Osteocyte (in vitro differentiated cells): ENCODE results near the gene ZC3H15. TPM values are rescaled to one million over a fixed set of nuclear protein-coding genes. Genes with fewer than 3 reads are reported as not detected.
"Not testable (repeated sequence)": the region's sequence is repeated elsewhere in the genome, so short reads cannot be mapped to it uniquely, and the experiment has no call there.

Experiments
- DNase-seq: peaks from one replicate; pipeline ENCODE4 v3.0.0; 2021; ENCODE audit warnings: mixed read lengths; ENCODE audit not compliant: unreplicated experiment; ENCODE audit errors: extremely low spot score
- H3K27ac Mint-ChIP-seq: one replicate; pipeline ENCODE4 v1.8.0; 2021; ENCODE audit warnings: mild to moderate bottlenecking, mixed read lengths; ENCODE audit not compliant: unreplicated experiment
- H3K27me3 Mint-ChIP-seq: one replicate; pipeline ENCODE4 v1.8.0; 2021; ENCODE audit warnings: mixed read lengths; ENCODE audit not compliant: unreplicated experiment
- H3K36me3 Mint-ChIP-seq: one replicate; pipeline ENCODE4 v1.8.0; 2021; ENCODE audit warnings: mixed read lengths; ENCODE audit not compliant: unreplicated experiment
- H3K4me1 Mint-ChIP-seq: one replicate; pipeline ENCODE4 v1.8.0; 2021; ENCODE audit warnings: mixed read lengths; ENCODE audit not compliant: unreplicated experiment
- H3K4me3 Mint-ChIP-seq: one replicate; pipeline ENCODE4 v1.8.0; 2021; ENCODE audit warnings: mild to moderate bottlenecking, moderate library complexity, mixed read lengths; ENCODE audit not compliant: unreplicated experiment
- H3K9me3 Mint-ChIP-seq: one replicate; pipeline ENCODE4 v1.8.0; 2021; ENCODE audit warnings: mixed read lengths; ENCODE audit not compliant: unreplicated experiment
- CTCF ChIP-seq: fragments of 200-600 bp; sonication (generic); IDR thresholded peaks from 2 replicates; pipeline ENCODE4 v1.5.0; 2021; ENCODE audit warnings: antibody characterized with exemption, mild to moderate bottlenecking, moderate library complexity
- total RNA-seq: library from RNA; stranded (reverse); gene quantifications from 2 replicates; pipeline ENCODE4 v1.2.1, GENCODE V29; 2021

ZC3H15 gene
- total RNA-seq, 1 donor from 2014 or later, result 43.7 TPM

- no peak for DNase-seq
- H3K9me3 Mint-ChIP-seq, result no peaks in the 10 kb centered on the region
- no peak overlapping the region for H3K27ac Mint-ChIP-seq
- H3K4me3 Mint-ChIP-seq, result no peak overlapping the region
- peaks cover 16% of the 10 kb centered on the region for H3K4me1 Mint-ChIP-seq
- H3K27me3 Mint-ChIP-seq, result no peaks in the 10 kb centered on the region
- no peak for TF ChIP-seq CTCF
- H3K36me3 Mint-ChIP-seq, result peaks cover 26% of the 10 kb centered on the region
Measured at GRCh38 chr2:186518945-186519344, 32.9 kb downstream of the ZC3H15 start.

DNA sequence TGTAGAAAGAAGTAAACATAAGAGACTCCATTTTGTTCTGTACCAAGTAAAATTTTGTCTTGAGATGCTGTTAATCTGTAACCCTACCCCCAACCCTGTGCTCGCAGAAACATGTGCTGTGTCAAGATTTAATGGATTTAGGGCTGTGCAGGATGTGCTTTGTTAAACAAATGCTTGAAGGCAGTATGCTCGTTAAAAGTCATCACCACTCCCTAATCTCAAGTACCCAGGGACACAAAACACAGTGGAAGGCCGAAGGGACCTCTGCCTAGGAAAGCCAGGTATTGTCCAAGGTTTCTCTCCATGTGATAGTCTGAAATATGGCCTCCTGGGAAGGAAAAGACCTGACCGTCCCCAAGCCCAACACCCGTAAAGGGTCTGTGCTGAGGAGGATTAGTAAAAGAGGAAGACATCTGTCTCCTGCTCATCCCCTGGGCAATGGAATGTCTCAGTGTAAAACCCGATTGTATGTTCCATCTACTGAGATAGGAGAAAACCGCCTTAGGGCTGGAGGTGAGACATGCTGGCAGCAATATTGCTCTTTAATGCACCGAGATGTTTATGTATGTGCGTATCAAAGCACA is 35.6 kb downstream of the ZC3H15 start:
- Mint-ChIP-seq H3K36me3 (peaks cover 24% of the 10 kb centered on the region), H3K4me1 (peaks cover 20% of the 10 kb centered on the region)
- not testable (repeated sequence) for H3K27ac Mint-ChIP-seq, H3K4me3 Mint-ChIP-seq, H3K27me3 Mint-ChIP-seq, H3K9me3 Mint-ChIP-seq, DNase-seq

DNA sequence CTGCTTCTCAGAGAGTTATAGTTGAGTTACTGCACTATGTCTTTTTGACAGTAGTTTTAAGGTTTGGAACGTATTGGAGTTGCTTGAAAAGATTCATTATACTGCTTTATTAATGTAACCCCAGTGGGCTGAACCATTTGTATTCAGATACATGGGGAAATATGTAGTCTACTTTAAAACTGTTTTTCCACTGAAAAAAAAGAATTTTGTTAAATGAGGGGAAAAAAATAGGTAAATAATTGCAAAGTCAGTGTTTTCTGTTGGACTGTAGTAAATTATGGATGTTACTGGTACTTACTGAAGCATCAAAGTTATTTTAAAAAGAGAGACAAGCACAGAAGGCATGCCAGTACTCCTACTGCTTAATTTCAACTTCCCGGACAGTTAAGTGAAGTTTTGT is 36.4 kb downstream of the ZC3H15 start:
- no peak overlapping the region for H3K4me3 Mint-ChIP-seq
- no peaks in the 10 kb centered on the region for H3K27me3 Mint-ChIP-seq
- H3K9me3 Mint-ChIP-seq, result peaks cover 12% of the 10 kb centered on the region
- peaks cover 21% of the 10 kb centered on the region for H3K36me3 Mint-ChIP-seq
- TF ChIP-seq CTCF, result no peak
- no peak overlapping the region for H3K27ac Mint-ChIP-seq
- DNase-seq, result no peak
- peaks cover 20% of the 10 kb centered on the region for H3K4me1 Mint-ChIP-seq

DNA sequence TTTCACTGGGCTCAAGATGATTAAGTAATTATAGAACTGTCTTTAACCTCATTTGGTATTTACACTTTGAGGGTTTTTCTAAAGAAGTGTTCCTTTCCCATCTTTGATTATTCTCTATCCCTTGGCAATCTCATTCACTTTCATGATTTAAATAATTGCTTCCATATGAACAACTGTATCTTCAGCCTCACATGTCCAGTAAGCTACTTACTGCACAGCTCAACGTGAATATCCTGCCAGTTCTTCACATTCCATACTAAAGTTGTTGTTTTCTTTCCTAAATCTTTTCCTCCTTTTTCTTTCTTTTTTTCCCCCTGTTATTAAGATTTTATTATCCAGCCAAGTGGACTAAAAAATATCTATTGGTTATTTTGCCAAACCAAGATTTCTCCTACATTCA is 37.7 kb downstream of the ZC3H15 start:
- H3K36me3 Mint-ChIP-seq, result peaks cover 15% of the 10 kb centered on the region
- peak overlapping the region; percentile 78 for H3K27ac Mint-ChIP-seq
- DNase-seq, result no peak
- H3K9me3 Mint-ChIP-seq, result peaks cover 14% of the 10 kb centered on the region
- H3K27me3 Mint-ChIP-seq, result no peaks in the 10 kb centered on the region
- no peak for TF ChIP-seq CTCF
- H3K4me1 Mint-ChIP-seq, result peaks cover 20% of the 10 kb centered on the region
- H3K4me3 Mint-ChIP-seq, result no peak overlapping the region

GRCh38 chr2:186526281-186526680 is 40.2 kb downstream of the ZC3H15 start:
- no peak for TF ChIP-seq CTCF
- Mint-ChIP-seq H3K4me3 (no peak overlapping the region), H3K36me3 (peaks cover 4% of the 10 kb centered on the region), H3K27me3 (no peaks in the 10 kb centered on the region), H3K4me1 (peaks cover 17% of the 10 kb centered on the region), H3K9me3 (peaks cover 14% of the 10 kb centered on the region), H3K27ac (no peak overlapping the region)
- no peak for DNase-seq

GRCh38 chr2:186530314-186530713 is 44.3 kb downstream of the ZC3H15 start:
- H3K27ac Mint-ChIP-seq, result no peak overlapping the region
- peaks cover 14% of the 10 kb centered on the region for H3K9me3 Mint-ChIP-seq
- peaks cover 3% of the 10 kb centered on the region for H3K36me3 Mint-ChIP-seq
- no peak overlapping the region for H3K4me3 Mint-ChIP-seq
- H3K4me1 Mint-ChIP-seq, result peaks cover 12% of the 10 kb centered on the region
- TF ChIP-seq CTCF, result no peak
- H3K27me3 Mint-ChIP-seq, result no peaks in the 10 kb centered on the region
- DNase-seq, result no peak
